ENCODE measurements around the gene ESRRG.

The ESRRG gene

DNA sequence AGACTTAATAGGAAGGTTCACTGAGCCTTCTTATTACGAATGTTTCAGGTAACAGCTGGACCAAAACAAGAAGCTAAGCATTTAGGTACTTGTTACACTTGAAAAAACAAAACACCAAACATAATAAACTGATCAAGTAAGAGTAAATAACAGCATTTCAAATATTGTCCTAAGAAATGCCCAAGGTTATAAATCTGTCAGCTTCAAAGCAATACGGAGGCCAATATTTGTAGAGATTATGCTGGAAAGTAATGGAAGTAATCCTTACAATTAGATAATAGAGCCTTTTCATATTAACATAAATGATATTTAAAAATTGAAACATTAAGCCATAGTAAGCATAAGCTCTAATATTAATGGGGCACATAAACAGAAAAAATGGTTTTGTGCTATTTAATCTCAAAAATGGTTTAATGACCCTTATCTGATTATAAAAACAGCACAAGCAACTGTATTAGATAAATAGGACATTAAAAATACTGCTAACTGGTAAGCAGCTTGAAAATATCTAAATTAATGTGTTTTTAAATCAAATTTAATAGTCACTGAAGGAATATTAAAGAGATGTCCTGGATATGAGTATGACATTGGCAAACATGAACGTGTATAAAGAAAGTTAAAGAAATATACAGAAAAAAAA lies 256.9 kb downstream of the ESRRG start:
- DNase-seq, result no peak
- TF ChIP-seq GATA1 (IDR thresholded peaks at IDR 0.05; ENCODE audit: low read depth, low read length) (no peak), POLR2A (IDR thresholded peaks at IDR 0.05; ENCODE audit: low read length) (no peak)

DNA sequence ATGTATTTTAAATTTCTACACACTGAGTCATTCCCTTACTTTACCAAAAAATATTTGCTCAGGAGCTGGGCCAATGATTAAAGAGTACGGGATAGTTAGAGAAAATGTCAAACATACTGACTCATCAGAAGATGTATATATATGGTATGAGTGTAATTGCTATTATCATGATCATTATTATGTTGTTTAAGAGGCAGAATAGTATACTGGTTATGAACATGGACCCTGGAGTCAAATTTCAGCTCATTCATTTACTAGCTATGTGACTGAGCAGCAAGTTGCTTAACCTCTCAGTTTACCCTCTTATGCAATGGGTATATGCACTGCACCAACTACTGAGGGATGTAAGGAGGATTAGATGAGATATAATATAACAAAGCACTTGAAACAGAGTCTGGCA lies 258.7 kb downstream of the ESRRG start:
- TF ChIP-seq GATA1 (IDR thresholded peaks at IDR 0.05; ENCODE audit: low read depth, low read length) (no peak), POLR2A (IDR thresholded peaks at IDR 0.05; ENCODE audit: low read length) (no peak)
- no peak for DNase-seq

DNA sequence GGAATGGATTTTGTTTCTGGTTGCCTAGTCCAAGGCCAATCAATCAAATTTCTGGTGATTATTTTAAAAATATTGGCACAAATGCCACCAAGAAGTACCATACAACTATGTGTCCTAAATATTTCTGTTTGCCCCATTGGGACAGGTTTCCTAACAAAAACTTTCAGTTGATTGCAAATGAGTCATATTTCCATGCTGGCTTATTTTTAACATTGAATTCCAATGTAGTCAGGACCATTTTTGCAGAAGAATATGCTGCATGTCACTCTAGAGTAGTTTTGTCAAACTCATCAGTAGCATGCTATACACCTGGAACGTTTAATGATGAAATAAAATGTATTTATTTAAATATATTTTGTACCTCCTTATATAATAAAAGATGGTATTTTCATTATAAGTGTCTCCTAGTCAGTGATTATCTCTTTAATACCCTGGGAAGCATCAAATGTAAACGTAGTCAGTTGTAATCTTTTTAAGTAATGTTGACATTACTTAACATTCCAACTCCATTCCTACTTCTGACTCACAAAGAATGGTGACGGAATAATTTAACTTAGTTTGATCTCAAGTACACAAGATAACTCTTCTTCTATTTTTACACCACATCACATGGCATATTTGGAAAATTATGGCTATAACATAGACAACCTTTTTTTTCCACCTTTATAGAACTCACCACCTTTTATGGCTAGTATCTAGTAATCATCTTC lies 261.0 kb downstream of the ESRRG start:
- DNase-seq, result no peak
- TF ChIP-seq POLR2A (IDR thresholded peaks at IDR 0.05; ENCODE audit: low read length), result no peak
- TF ChIP-seq GATA1 (IDR thresholded peaks at IDR 0.05; ENCODE audit: low read depth, low read length), result no peak

DNA sequence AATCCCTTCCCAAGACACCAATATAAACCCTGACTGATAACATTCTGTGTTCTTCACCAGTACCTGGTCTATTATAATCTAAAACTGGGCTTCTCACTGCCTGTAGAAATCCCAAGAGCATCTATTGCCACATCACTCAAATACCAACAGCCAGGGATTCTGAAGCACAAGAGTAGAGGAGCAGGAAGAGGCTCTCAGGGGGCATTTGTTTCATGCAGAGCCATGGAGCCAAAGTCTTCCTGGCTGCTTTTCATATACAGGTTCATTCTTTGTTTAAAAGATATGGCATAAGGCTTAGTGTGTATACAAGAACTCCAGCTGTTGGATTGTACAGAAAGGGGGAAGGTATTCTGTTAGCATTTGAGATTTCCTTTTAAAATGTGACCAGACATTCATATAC lies 261.8 kb downstream of the ESRRG start:
- DNase-seq, result no peak
- TF ChIP-seq GATA1 (IDR thresholded peaks at IDR 0.05; ENCODE audit: low read depth, low read length) (no peak), POLR2A (IDR thresholded peaks at IDR 0.05; ENCODE audit: low read length) (no peak)

DNA sequence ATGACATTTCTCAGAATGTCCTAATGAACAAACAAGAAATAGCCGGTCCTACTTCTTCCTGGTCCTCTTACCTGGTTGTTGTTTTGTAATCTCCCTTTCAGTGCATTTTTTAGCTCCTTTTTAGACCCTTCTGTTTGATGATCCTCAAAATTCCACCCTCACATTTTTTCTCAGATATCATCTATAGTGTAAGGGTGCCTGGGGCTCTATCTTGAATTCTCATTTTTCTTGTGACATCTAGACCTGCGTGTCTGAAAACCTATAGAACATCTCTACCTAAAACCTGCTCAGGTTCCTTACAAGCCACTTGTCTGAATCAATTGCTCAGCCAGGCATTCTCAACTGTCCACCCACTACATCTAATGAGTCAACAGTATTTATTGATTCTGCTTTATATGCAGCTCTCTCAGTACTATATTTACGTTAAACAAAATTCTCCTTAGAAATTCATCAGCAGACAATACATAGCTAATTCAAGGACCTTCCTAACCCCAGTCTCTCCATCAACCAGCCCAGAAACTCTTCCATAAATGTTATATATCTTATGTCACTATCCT lies 263.5 kb downstream of the ESRRG start:
- no peak for DNase-seq
- no peak for TF ChIP-seq GATA1 (IDR thresholded peaks at IDR 0.05; ENCODE audit: low read depth, low read length)
- no peak for TF ChIP-seq POLR2A (IDR thresholded peaks at IDR 0.05; ENCODE audit: low read length)

DNA sequence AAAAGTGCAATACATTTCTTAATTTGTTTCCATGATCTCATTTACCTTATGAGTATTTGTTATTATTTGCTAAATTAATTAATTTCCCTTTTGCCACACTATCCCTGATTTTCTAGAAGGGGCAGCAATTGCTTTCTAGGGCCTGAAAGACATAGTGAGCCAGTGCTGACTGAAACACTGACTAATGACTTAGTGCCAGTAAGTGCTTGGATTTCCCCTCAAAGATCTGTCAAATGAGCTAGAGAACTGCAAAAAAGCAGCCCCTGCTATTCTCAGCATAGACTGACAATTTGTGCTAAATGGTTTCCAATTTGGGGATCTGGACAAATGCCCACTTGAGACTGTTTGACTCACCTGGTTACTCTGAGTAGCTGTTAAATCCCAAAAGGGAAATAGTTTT lies 264.4 kb downstream of the ESRRG start:
- TF ChIP-seq GATA1 (IDR thresholded peaks at IDR 0.05; ENCODE audit: low read depth, low read length) (no peak), POLR2A (IDR thresholded peaks at IDR 0.05; ENCODE audit: low read length) (no peak)
- no peak for DNase-seq

DNA sequence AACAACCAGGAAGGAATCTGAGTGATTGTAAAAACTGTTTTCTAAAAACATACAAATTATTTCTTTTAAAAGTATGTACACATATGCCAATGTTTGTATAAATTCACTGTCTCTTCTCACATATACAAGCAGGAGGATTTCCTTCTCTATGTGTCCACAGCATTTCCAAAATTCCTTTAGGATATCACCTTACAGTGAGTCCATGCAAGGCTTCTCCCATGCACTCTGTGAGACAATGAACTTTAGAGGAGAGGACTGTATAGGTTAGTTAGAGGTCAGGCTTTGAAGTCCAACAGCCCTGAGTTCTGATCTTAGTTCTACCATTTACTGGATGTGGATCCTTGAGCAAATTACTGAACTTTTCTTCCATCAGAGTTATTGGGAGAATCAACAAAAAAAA lies 265.9 kb downstream of the ESRRG start:
- TF ChIP-seq GATA1 (IDR thresholded peaks at IDR 0.05; ENCODE audit: low read depth, low read length) (no peak), POLR2A (IDR thresholded peaks at IDR 0.05; ENCODE audit: low read length) (no peak)
- DNase-seq, result no peak

DNA sequence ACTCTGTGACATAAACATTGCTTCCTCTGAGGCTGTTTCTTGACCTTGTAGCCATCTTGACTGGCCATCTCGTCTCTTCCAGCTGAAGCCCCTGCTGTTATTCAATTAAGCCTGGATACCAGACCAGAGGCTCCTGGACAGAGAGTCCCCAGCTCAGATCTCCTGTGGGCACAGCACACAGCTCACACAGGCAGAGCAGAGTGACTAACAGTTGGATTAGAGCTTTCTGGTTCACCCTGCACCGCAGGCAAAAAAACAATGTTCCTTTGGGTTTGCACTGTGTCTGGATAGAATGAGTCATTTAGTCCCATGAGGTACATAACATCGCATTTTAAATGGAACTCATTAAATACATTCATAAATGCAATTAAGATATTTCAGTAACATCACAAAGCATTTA lies 266.5 kb downstream of the ESRRG start:
- DNase-seq, result no peak
- TF ChIP-seq POLR2A (IDR thresholded peaks at IDR 0.05; ENCODE audit: low read length) (no peak), GATA1 (IDR thresholded peaks at IDR 0.05; ENCODE audit: low read depth, low read length) (no peak)

DNA sequence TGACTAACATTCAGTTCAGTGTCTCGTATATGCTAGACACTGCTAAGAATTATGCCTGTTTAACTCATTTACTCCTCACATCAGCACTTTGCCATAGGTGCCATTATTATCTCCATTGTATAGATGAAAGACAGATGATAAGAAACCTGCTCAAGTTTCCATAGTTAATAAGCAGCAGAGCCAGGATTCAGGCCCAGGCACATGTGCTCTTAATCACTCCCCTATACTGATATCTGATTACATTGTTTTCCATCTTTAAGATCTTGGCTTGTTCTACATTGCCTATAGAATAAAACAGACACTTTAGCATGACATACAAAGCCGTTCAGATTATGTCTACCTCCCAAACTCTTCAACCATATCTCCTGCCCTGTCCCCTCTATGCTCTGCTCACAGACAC lies 269.5 kb downstream of the ESRRG start:
- TF ChIP-seq GATA1 (IDR thresholded peaks at IDR 0.05; ENCODE audit: low read depth, low read length), result no peak
- TF ChIP-seq POLR2A (IDR thresholded peaks at IDR 0.05; ENCODE audit: low read length), result no peak
- DNase-seq, result no peak
